Prostate gland (tissue), 2 donors: ENCODE results near the gene DLG2.

Source experiments
- POLR2A ChIP-seq: fragments of 450-650 bp; IDR thresholded peaks from one replicate; pipeline ENCODE4 v1.6.1; 2016; ENCODE audit warnings: antibody characterized with exemption, mild to moderate bottlenecking
- TF ChIP-seq, protein P1 (sequence below), 4 experiments: fragments of 200-600 bp in 2 of 4; fragments of 450-650 bp in 2 of 4; sonication (generic) in 2 of 4; IDR thresholded peaks; 1 replicate in 3 of 4; 2 replicates in 1 of 4; pipeline ENCODE4 v1.5.1; 2016 to 2019; ENCODE audit warnings: antibody characterized with exemption in 4 of 4, mild to moderate bottlenecking in 2 of 4, moderate library complexity in 2 of 4

- TF ChIP-seq, protein P1, sequence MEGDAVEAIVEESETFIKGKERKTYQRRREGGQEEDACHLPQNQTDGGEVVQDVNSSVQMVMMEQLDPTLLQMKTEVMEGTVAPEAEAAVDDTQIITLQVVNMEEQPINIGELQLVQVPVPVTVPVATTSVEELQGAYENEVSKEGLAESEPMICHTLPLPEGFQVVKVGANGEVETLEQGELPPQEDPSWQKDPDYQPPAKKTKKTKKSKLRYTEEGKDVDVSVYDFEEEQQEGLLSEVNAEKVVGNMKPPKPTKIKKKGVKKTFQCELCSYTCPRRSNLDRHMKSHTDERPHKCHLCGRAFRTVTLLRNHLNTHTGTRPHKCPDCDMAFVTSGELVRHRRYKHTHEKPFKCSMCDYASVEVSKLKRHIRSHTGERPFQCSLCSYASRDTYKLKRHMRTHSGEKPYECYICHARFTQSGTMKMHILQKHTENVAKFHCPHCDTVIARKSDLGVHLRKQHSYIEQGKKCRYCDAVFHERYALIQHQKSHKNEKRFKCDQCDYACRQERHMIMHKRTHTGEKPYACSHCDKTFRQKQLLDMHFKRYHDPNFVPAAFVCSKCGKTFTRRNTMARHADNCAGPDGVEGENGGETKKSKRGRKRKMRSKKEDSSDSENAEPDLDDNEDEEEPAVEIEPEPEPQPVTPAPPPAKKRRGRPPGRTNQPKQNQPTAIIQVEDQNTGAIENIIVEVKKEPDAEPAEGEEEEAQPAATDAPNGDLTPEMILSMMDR (IDR thresholded peaks at IDR 0.05), result no peak
- no peak for TF ChIP-seq POLR2A
These were observed 1353.6 kb downstream of the DLG2 start for GRCh38 chr11:84273541-84273940.
